ENCODE measurements around the gene SEPTIN6. TPM values are rescaled to one million over a fixed set of nuclear protein-coding genes. Genes with fewer than 3 reads are reported as not detected.
A peak's percentile ranks its signal among the peaks of the same experiment; 100 is the strongest.

The SEPTIN6 gene
- total RNA-seq, 6 donors from 2014 or later, result 12.3 to 27.2 (median 21.4) TPM

GRCh38 chrX:119655125-119655524 lies 37.8 kb downstream of the SEPTIN6 start:
- WGBS, 2 donors, result 67 to 70% methylated on average over 6 of the region's 6 CpGs
- H3K27me3 ChIP-seq, result no peaks in the 10 kb centered on the region
- DNase-seq, result peak in 1 of 2 donors; percentile 34
- no peak overlapping the region for H3K27ac ChIP-seq
- peak in 1 of 2 donors; percentile 79 for ATAC-seq (ENCODE audit: low FRiP score in 2 of 2)
- no peaks in the 10 kb centered on the region for H3K9me3 ChIP-seq
- no peaks in the 10 kb centered on the region for H3K36me3 ChIP-seq
- no peak overlapping the region for H3K4me3 ChIP-seq
- no peak for TF ChIP-seq POLR2AphosphoS5 (IDR thresholded peaks at IDR 0.05)
- no peaks in the 10 kb centered on the region for H3K4me1 ChIP-seq

- DNase-seq, result no peak
- ATAC-seq (ENCODE audit: low FRiP score in 2 of 2), result peak in 1 of 2 donors; percentile 74
- Histone ChIP-seq H3K36me3 (peaks cover 0 to 3% (median 0%) of the 10 kb centered on the region in 4 donors), H3K4me3 (no peak overlapping the region), H3K27ac (no peak overlapping the region), H3K27me3 (no peaks in the 10 kb centered on the region), H3K9me3 (no peaks in the 10 kb centered on the region), H3K4me1 (no peaks in the 10 kb centered on the region)
- TF ChIP-seq EP300 (IDR thresholded peaks at IDR 0.05) (no peak), POLR2AphosphoS5 (IDR thresholded peaks at IDR 0.05) (no peak), CTCF (IDR thresholded peaks at IDR 0.05) (no peak), POLR2A (IDR thresholded peaks at IDR 0.05) (no peak)
- WGBS, 2 donors, result 59 to 76% methylated on average over 7 to 8 of the region's 8 CpGs
Measured at GRCh38 chrX:119654112-119654531, 38.8 kb downstream of the SEPTIN6 start.

- no peak for ATAC-seq (ENCODE audit: low FRiP score in 2 of 2)
- WGBS, 2 donors, result 62 to 72% methylated on average over 6 of the region's 6 CpGs
- no peak overlapping the region for H3K27ac ChIP-seq
Measured at GRCh38 chrX:119648421-119648775, 44.6 kb downstream of the SEPTIN6 start.

GRCh38 chrX:119647552-119648420 lies 45.2 kb downstream of the SEPTIN6 start:
- H3K4me3 ChIP-seq, result no peak overlapping the region
- DNase-seq, result no peak
- no peak overlapping the region for H3K27ac ChIP-seq
- H3K36me3 ChIP-seq, result peaks cover 0 to 3% (median 0%) of the 10 kb centered on the region in 4 donors
- TF ChIP-seq CTCF (IDR thresholded peaks at IDR 0.05) (no peak), POLR2AphosphoS5 (IDR thresholded peaks at IDR 0.05) (no peak), EP300 (IDR thresholded peaks at IDR 0.05) (no peak), POLR2A (IDR thresholded peaks at IDR 0.05) (no peak)
- no peaks in the 10 kb centered on the region for H3K9me3 ChIP-seq
- peak in 1 of 2 donors; percentile 19 for ATAC-seq (ENCODE audit: low FRiP score in 2 of 2)
- H3K4me1 ChIP-seq, result no peaks in the 10 kb centered on the region
- no peaks in the 10 kb centered on the region for H3K27me3 ChIP-seq
- WGBS, 2 donors, result 81 to 85% methylated on average over 9 to 17 of the region's 17 CpGs

More at GRCh38 chrX:119648421-119648775, 44.6 kb downstream of the SEPTIN6 start:
- no peaks in the 10 kb centered on the region for H3K9me3 ChIP-seq
- H3K4me3 ChIP-seq, result no peak overlapping the region
- peaks cover 0 to 3% (median 0%) of the 10 kb centered on the region in 4 donors for H3K36me3 ChIP-seq
- no peaks in the 10 kb centered on the region for H3K27me3 ChIP-seq
- TF ChIP-seq CTCF (IDR thresholded peaks at IDR 0.05) (no peak), POLR2AphosphoS5 (IDR thresholded peaks at IDR 0.05) (no peak), POLR2A (IDR thresholded peaks at IDR 0.05) (no peak), EP300 (IDR thresholded peaks at IDR 0.05) (no peak)
- no peaks in the 10 kb centered on the region for H3K4me1 ChIP-seq
- no peak for DNase-seq

GRCh38 chrX:119647089-119647488 lies 45.9 kb downstream of the SEPTIN6 start:
- no peak for TF ChIP-seq POLR2A (IDR thresholded peaks at IDR 0.05)
- TF ChIP-seq POLR2AphosphoS5 (IDR thresholded peaks at IDR 0.05), result no peak
- TF ChIP-seq EP300 (IDR thresholded peaks at IDR 0.05), result no peak
- no peak for TF ChIP-seq CTCF (IDR thresholded peaks at IDR 0.05)
- Histone ChIP-seq H3K27me3 (no peaks in the 10 kb centered on the region), H3K9me3 (no peaks in the 10 kb centered on the region), H3K4me1 (no peaks in the 10 kb centered on the region), H3K36me3 (peaks cover 0 to 3% (median 0%) of the 10 kb centered on the region in 4 donors), H3K27ac (no peak overlapping the region), H3K4me3 (no peak overlapping the region)
- ATAC-seq (ENCODE audit: low FRiP score in 2 of 2) (no peak), DNase-seq (no peak)
- 66 to 82% methylated on average over 2 of the region's 2 CpGs for WGBS, 2 donors

Measured in upper lobe of left lung (tissue), 6 donors.